HEK293T (cell line): Measurements from ENCODE around the gene DSN1.

Experiments
- ARNT ChIP-seq: fragments of 450-650 bp; IDR thresholded peaks from 2 replicates; pipeline ENCODE4 v1.6.1; 2017; ENCODE audit warnings: mild to moderate bottlenecking
- BHLHE40 ChIP-seq: fragments of 450-650 bp; IDR thresholded peaks from 2 replicates; pipeline ENCODE4 v1.6.1; 2016; ENCODE audit warnings: mild to moderate bottlenecking, moderate library complexity, borderline replicate concordance
- ELF4 ChIP-seq: fragments of 450-650 bp; IDR thresholded peaks from 2 replicates; pipeline ENCODE4 v1.6.1; 2017; ENCODE audit warnings: antibody characterized with exemption
- FOXA1 ChIP-seq: fragments of 450-650 bp; IDR thresholded peaks from 2 replicates; pipeline ENCODE4 v1.6.1; 2016; ENCODE audit warnings: mild to moderate bottlenecking
- FOXM1 ChIP-seq: fragments of 450-650 bp; IDR thresholded peaks from 2 replicates; pipeline ENCODE4 v1.6.1; 2017; ENCODE audit warnings: mild to moderate bottlenecking, borderline replicate concordance
- L3MBTL2 ChIP-seq: fragments of 450-650 bp; conservative IDR thresholded peaks from 2 replicates; pipeline ENCODE4 v1.6.1; 2016; ENCODE audit warnings: mild to moderate bottlenecking
- NFRKB ChIP-seq: fragments of 450-650 bp; IDR thresholded peaks from 2 replicates; pipeline ENCODE4 v1.6.1; 2016; ENCODE audit warnings: mild to moderate bottlenecking, moderate library complexity
- SP1 ChIP-seq: fragments of 450-650 bp; IDR thresholded peaks from 2 replicates; pipeline ENCODE4 v1.6.1; 2017
- SUZ12 ChIP-seq: fragments of 450-650 bp; IDR thresholded peaks from 2 replicates; pipeline ENCODE4 v1.6.1; 2016; ENCODE audit warnings: mild to moderate bottlenecking
- TARDBP ChIP-seq: fragments of 450-650 bp; IDR thresholded peaks from 2 replicates; pipeline ENCODE4 v1.6.1; 2016

DNA sequence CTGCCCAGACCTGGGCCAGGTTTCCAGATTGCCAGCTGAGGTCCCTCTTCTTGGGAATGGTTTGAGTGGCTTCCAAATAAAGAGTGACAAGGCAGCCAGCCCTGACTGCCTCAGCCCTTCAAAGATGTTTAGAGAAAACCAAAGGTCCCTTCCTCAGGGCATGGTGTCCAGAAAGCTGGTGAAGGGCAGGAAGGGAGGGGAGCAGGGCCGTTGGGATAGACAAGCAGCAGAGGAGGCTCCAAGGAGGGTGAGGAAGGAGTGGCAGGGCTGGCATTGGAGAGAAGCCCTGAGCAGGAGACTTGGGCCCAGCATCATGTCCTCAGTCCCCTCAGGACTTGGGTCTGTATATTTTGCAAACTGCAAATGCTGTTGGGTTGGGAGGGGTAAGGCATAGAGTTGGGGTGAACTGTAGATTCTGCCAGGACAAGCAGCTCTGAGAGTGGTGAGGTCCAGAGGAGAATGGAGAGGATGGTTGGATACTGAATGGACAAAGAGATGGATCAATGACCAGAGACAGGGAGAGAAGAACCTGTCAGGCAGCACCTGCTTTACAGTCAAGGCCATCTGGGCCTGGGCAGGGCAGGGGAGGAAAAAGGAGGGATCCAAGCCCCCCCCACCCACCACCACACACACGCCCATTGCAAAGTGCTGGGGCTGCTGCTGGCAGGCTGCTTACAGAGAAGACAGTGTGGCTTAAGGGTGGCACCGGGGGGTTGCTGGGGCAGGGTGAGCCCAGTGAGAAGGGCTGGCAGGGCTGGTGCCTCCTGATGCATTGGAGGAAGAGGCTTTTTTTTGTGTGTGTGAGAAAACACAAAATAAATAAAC is 5.5 kb upstream of the DSN1 start:
- TF ChIP-seq L3MBTL2 (no peak), SP1 (no peak), NFRKB (no peak), ELF4 (no peak), SUZ12 (no peak), ARNT (no peak), BHLHE40 (no peak), FOXM1 (no peak), FOXA1 (no peak), TARDBP (no peak)
